Measurements from ENCODE around the gene GPR31. TPM values are rescaled to one million over a fixed set of nuclear protein-coding genes. Genes with fewer than 3 reads are reported as not detected.

GPR31 gene
- total RNA-seq, 1 donor from 2014 or later: not detected

Other genes with a start within 250 kb of the GPR31 start
- gene RNASET2, start 201.4 kb downstream of the GPR31 start, total RNA-seq: 51.9 TPM
- gene CEP43, start 158.6 kb downstream of the GPR31 start, total RNA-seq: 10.7 TPM
- gene CCR6, start 34.9 kb downstream of the GPR31 start, total RNA-seq: not detected
- not detected for gene UNC93A, start 133.3 kb upstream of the GPR31 start, total RNA-seq
- gene TTLL2, start 167.1 kb upstream of the GPR31 start, total RNA-seq: not detected